NCI-H526 treated with DMSO at 0.1 percent for 48 hours (cell line): ENCODE measurements around the gene PATL2.
"Not testable (repeated sequence)": the region's sequence is repeated elsewhere in the genome, so short reads cannot be mapped to it uniquely, and the experiment has no call there.

Source experiments
- DNase-seq: peaks from one replicate; lab custom pipeline; 2025; lab: John Stamatoyannopoulos, UW

Gene PATL2

GRCh38 chr15:44711096-44711742, at the start of gene PATL2, which contains the start of gene B2M:
PATL2 (minus strand) TSS chr15:44711323; CDS start chr15:44676490, 34,833 bp downstream.
B2M (plus strand) TSS chr15:44711517; CDS start chr15:44711547, 30 bp downstream.
- DNase-seq, result peak; percentile 94

GRCh38 chr15:44753345-44753744, 42.2 kb upstream of the PATL2 start:
- DNase-seq, result no peak

GRCh38 chr15:44743454-44743853, 32.3 kb upstream of the PATL2 start:
- DNase-seq, result not testable (repeated sequence)

GRCh38 chr15:44739222-44739847, 28.2 kb upstream of the PATL2 start:
- not testable (repeated sequence) for DNase-seq

- DNase-seq, result peak; percentile 17
These were observed 27.3 kb upstream of the PATL2 start for GRCh38 chr15:44738340-44738984.

GRCh38 chr15:44736181-44736765, 25.1 kb upstream of the PATL2 start, which contains the start of gene TRIM69:
TRIM69 (plus strand) TSS chr15:44736528; CDS start chr15:44736705, 177 bp downstream.
- DNase-seq, result no peak

GRCh38 chr15:44735482-44736180, 24.5 kb upstream of the PATL2 start:
- DNase-seq, result no peak

GRCh38 chr15:44734839-44735481, 23.8 kb upstream of the PATL2 start:
- no peak for DNase-seq

- peak; percentile 77 for DNase-seq
These were observed 18.4 kb upstream of the PATL2 start for GRCh38 chr15:44729408-44730127.

- peak; percentile 94 for DNase-seq
These were observed 17.7 kb upstream of the PATL2 start for GRCh38 chr15:44728576-44729407.

GRCh38 chr15:44728232-44728575, 17.1 kb upstream of the PATL2 start:
- DNase-seq, result not testable (repeated sequence)

GRCh38 chr15:44727485-44728231, 16.5 kb upstream of the PATL2 start:
- DNase-seq, result no peak

GRCh38 chr15:44726568-44727484, 15.7 kb upstream of the PATL2 start:
- DNase-seq, result no peak

GRCh38 chr15:44726136-44726535, 15.0 kb upstream of the PATL2 start:
- no peak for DNase-seq

- no peak for DNase-seq
These were observed 10.9 kb upstream of the PATL2 start for GRCh38 chr15:44722011-44722410.

GRCh38 chr15:44720460-44721176, 9.5 kb upstream of the PATL2 start:
- no peak for DNase-seq

- DNase-seq, result not testable (repeated sequence)
These were observed 8.9 kb upstream of the PATL2 start for GRCh38 chr15:44720000-44720435.
